Measurements from ENCODE around the gene TSC22D2.
A peak's percentile ranks its signal among the peaks of the same experiment; 100 is the strongest.

Gene TSC22D2

DNA sequence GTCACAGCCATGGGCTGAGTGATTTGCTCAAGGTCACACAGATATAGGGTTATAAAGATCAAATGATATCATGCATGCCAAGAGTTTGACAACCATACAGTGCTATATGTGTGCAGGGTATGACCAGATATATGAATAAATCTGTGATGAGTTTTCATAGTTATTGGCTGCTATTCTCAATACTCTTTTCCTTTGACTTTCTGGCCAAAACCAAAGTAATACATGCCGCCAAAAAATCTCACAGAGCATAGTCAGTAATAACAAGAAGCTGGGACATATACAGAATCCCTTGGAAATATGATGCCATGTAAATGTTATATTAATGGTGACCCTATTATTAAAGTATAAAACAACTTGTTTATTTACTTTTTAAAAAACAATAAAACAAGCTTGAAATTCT, 11.6 kb upstream of the TSC22D2 start:
- Histone ChIP-seq H3K4me3 (no peak overlapping the region), H3K27ac (no peak overlapping the region)
- DNase-seq (ENCODE audit: low spot score) = no peak
- TF ChIP-seq CTCF (IDR thresholded peaks at IDR 0.05) = no peak

GRCh38 chr3:150396956-150397550, 11.0 kb upstream of the TSC22D2 start:
- Histone ChIP-seq H3K27ac (no peak overlapping the region), H3K4me3 (no peak overlapping the region)
- TF ChIP-seq CTCF (IDR thresholded peaks at IDR 0.05) = no peak
- no peak for DNase-seq (ENCODE audit: low spot score)

GRCh38 chr3:150399060-150399459, 9.0 kb upstream of the TSC22D2 start:
- no peak for TF ChIP-seq CTCF (IDR thresholded peaks at IDR 0.05)
- H3K27ac ChIP-seq = no peak overlapping the region
- H3K4me3 ChIP-seq = no peak overlapping the region
- no peak for DNase-seq (ENCODE audit: low spot score)

DNA sequence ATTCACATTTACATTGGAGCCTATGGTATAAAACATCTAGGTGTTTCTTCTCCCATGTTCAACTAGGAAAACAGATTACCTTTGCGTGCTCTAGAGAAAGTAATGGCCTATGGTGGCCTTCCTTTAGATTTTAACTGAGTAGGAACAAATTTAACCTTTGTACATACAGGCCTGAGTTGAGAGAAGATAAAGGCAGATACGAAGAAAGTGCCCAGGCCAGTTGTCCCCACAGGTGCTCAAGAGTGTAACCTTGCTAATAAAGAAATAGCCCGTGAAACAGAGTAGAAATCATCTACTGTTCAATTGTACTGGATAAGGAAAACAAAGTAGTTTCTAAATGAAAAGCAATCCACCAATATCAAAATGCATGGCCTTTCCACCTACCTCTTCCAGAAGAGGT, 6.8 kb upstream of the TSC22D2 start:
- no peak for TF ChIP-seq CTCF (IDR thresholded peaks at IDR 0.05)
- Histone ChIP-seq H3K4me3 (no peak overlapping the region), H3K27ac (no peak overlapping the region)
- no peak for DNase-seq (ENCODE audit: low spot score)

GRCh38 chr3:150402217-150402616, 5.9 kb upstream of the TSC22D2 start:
- Histone ChIP-seq H3K4me3 (no peak overlapping the region), H3K27ac (no peak overlapping the region)
- DNase-seq (ENCODE audit: low spot score) = no peak
- TF ChIP-seq CTCF (IDR thresholded peaks at IDR 0.05) = no peak

DNA sequence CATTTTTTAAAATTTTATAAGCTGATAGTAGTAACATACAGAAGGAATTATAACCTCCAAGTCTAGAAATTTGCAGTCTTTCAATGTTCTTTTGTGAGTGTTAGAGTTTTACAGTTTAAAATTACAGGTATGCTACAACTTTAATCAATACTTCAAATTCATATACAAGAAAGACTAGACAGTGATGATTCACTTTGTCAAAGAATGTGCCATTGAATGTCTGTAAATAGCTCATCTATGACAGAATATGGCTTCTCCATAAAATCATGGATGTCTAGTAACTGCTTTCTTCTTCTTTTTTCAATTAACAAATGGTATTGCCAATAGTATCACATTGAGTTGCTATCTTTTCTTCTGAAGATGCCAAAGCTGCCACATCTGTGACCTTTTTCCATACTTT, 4.1 kb upstream of the TSC22D2 start:
- H3K4me3 ChIP-seq = no peak overlapping the region
- TF ChIP-seq CTCF (IDR thresholded peaks at IDR 0.05) = no peak
- H3K27ac ChIP-seq = no peak overlapping the region
- DNase-seq (ENCODE audit: low spot score) = no peak

GRCh38 chr3:150407051-150407807, 869 bp upstream of the TSC22D2 start:
- no peak for DNase-seq (ENCODE audit: low spot score)
- Histone ChIP-seq H3K27ac (peak overlapping the region; percentile 97 to 98), H3K4me3 (peak overlapping the region; percentile 92)
- TF ChIP-seq CTCF (IDR thresholded peaks at IDR 0.05) = no peak

All from coronary artery (tissue), 2 donors.